CD14-positive monocyte (primary cell): Measurements from ENCODE around the gene DOCK6. TPM values are rescaled to one million over a fixed set of nuclear protein-coding genes. Genes with fewer than 3 reads are reported as not detected.

Source experiments
- DNase-seq, 3 donors: peaks; one replicate each; pipeline ENCODE4 v3.0.0-alpha.2; 2011 to 2022
- H2AFZ ChIP-seq: 2 replicates; pipeline ENCODE4 v1.6.0; 2012; ENCODE audit warnings: mild to moderate bottlenecking, low read depth, low read length, inconsistent platforms; ENCODE audit not compliant: insufficient read depth, poor library complexity, severe bottlenecking
- H3K27ac ChIP-seq, 2 donors: 1 replicate in 1 of 2; 2 replicates in 1 of 2; pipeline ENCODE4 v1.5.1; 2012 to 2013; ENCODE audit warnings: low read length in 2 of 2, control low read depth in 1 of 2, inconsistent platforms in 1 of 2, low read depth in 1 of 2, mild to moderate bottlenecking in 1 of 2
- H3K27me3 ChIP-seq, 2 donors: one replicate each; pipeline versions ENCODE4 v1.6.0 to v1.6.1; 2011 to 2013; ENCODE audit warnings: low read length in 2 of 2; ENCODE audit not compliant: control insufficient read depth in 2 of 2, insufficient read depth in 2 of 2
- H3K36me3 ChIP-seq, 2 donors: replicated peaks in 1 of 2; 1 replicate in 1 of 2; 2 replicates in 1 of 2; pipeline versions ENCODE4 v1.5.1 to v1.6.1; 2012 to 2013; ENCODE audit warnings: low read length in 2 of 2, control low read depth in 1 of 2, inconsistent platforms in 1 of 2, mild to moderate bottlenecking in 1 of 2; ENCODE audit not compliant: insufficient read depth in 2 of 2, control insufficient read depth in 1 of 2
- H3K4me1 ChIP-seq, 2 donors: 1 replicate in 1 of 2; 2 replicates in 1 of 2; pipeline versions ENCODE4 v1.5.1 to v1.6.1; 2012 to 2013; ENCODE audit warnings: low read length in 2 of 2, control low read depth in 1 of 2, inconsistent platforms in 1 of 2, mild to moderate bottlenecking in 1 of 2, moderate library complexity in 1 of 2; ENCODE audit not compliant: insufficient read depth in 2 of 2, control insufficient read depth in 1 of 2
- H3K4me2 ChIP-seq: replicated peaks from 2 replicates; pipeline ENCODE3; 2012; ENCODE audit warnings: low read length, moderate library complexity, mild to moderate bottlenecking; ENCODE audit not compliant: poor library complexity, severe bottlenecking; ENCODE audit errors: extremely low read depth
- H3K4me3 ChIP-seq, 3 experiments: fragments of 200-600 bp in 1 of 3; sonication (generic) in 1 of 3; replicated peaks in 1 of 3; 1 replicate in 2 of 3; 2 replicates in 1 of 3; pipeline ENCODE4 v1.5.1; 2011 to 2013; ENCODE audit warnings: low read length in 3 of 3, mild to moderate bottlenecking in 3 of 3, control low read depth in 2 of 3, low read depth in 2 of 3, inconsistent platforms in 1 of 3, moderate library complexity in 1 of 3
- H3K79me2 ChIP-seq: 2 replicates; pipeline ENCODE4 v1.6.0; 2012; ENCODE audit warnings: mild to moderate bottlenecking, control low read depth, inconsistent platforms, low read length, moderate library complexity; ENCODE audit not compliant: insufficient read depth
- H3K9ac ChIP-seq: 2 replicates; pipeline ENCODE4 v1.6.0; 2017; ENCODE audit warnings: low read length, mild to moderate bottlenecking; ENCODE audit not compliant: insufficient read depth, poor library complexity, severe bottlenecking
- H3K9me3 ChIP-seq, 2 donors: replicated peaks in 1 of 2; 1 replicate in 1 of 2; 2 replicates in 1 of 2; pipeline versions ENCODE4 v1.5.1 to v1.6.1; 2012 to 2013; ENCODE audit warnings: low read length in 2 of 2, control low read depth in 1 of 2; ENCODE audit not compliant: control insufficient read depth in 1 of 2, insufficient read depth in 1 of 2
- H4K20me1 ChIP-seq: 2 replicates; pipeline ENCODE4 v1.6.0; 2012; ENCODE audit warnings: mild to moderate bottlenecking, low read length, control low read depth, moderate library complexity; ENCODE audit not compliant: insufficient read depth
- H3K27ac Mint-ChIP-seq, 7 donors: one replicate each; pipeline ENCODE4 v1.8.0; 2020; ENCODE audit warnings: mild to moderate bottlenecking in 7 of 7, mixed read lengths in 7 of 7, moderate library complexity in 6 of 7, inconsistent platforms in 2 of 7
- H3K27me3 Mint-ChIP-seq, 3 donors: one replicate each; pipeline ENCODE4 v1.8.0; 2021 to 2022; ENCODE audit warnings: low read depth in 3 of 3, mild to moderate bottlenecking in 3 of 3, mixed read lengths in 3 of 3, moderate library complexity in 3 of 3, inconsistent platforms in 1 of 3
- H3K36me3 Mint-ChIP-seq, 2 donors: one replicate each; pipeline ENCODE4 v1.8.0; 2020; ENCODE audit warnings: mixed read lengths in 2 of 2, inconsistent platforms in 1 of 2, mild to moderate bottlenecking in 1 of 2
- H3K4me1 Mint-ChIP-seq: one replicate; pipeline ENCODE4 v1.8.0; 2020; ENCODE audit warnings: mild to moderate bottlenecking, mixed read lengths
- H3K4me3 Mint-ChIP-seq, 2 donors: one replicate each; pipeline ENCODE4 v1.8.0; 2020; ENCODE audit warnings: mild to moderate bottlenecking in 2 of 2, mixed read lengths in 2 of 2, moderate library complexity in 1 of 2
- H3K9me3 Mint-ChIP-seq, 7 donors: one replicate each; pipeline ENCODE4 v1.8.0; 2020 to 2022; ENCODE audit warnings: mixed read lengths in 7 of 7, mild to moderate bottlenecking in 6 of 7, moderate library complexity in 6 of 7, inconsistent platforms in 2 of 7
- CTCF ChIP-seq: fragments of 200-600 bp; IDR thresholded peaks from one replicate; pipeline ENCODE4 v1.8.0; 2022; ENCODE audit warnings: antibody characterized with exemption, mild to moderate bottlenecking
- WGBS: methylation state at CpG from one replicate; pipeline ENCODE4 v1.1.5; 2013; ENCODE audit warnings: missing lambda C conversion rate; ENCODE audit not compliant: insufficient coverage; 5-methylcytosine and 5-hydroxymethylcytosine counted together
- intact Hi-C, 2 donors: fragments of 100-400 bp; cut with micrococcal nuclease; formaldehyde crosslinking; loops; one replicate each; pipeline versions ENCODE4 v1.15.0 to v1.15.1; 2023
- polyA plus RNA-seq, 3 donors: library from polyadenylated mRNA; depleted of rRNA in 1 of 3; unstranded in 2 of 3; stranded (reverse) in 1 of 3; fragments of 300-500 nt in 2 of 3; fragments of >200 nt in 1 of 3; fragmentation: Illumina TruSeq in 2 of 3; gene quantifications; 1 replicate in 2 of 3; 2 replicates in 1 of 3; pipeline ENCODE4 v1.2.3, GENCODE V29; 2012 to 2021

Gene DOCK6
- polyA plus RNA-seq, 3 donors = 0.03 to 0.93 (median 0.18) TPM

- peak; percentile 60 to 71 (median 67) for DNase-seq
- H3K4me3 ChIP-seq = peak within 1 kb of the TSS; percentile 48 to 76 (median 61)
- no peaks in the 10 kb centered on the region for H3K9me3 ChIP-seq
- peaks cover 0 to 5% of the 10 kb centered on the region in 2 donors for H3K27me3 ChIP-seq
- no peaks in the 10 kb centered on the region for H3K79me2 ChIP-seq
- H3K4me1 ChIP-seq = peaks cover 22 to 31% of the 10 kb centered on the region in 2 donors
- H3K27ac Mint-ChIP-seq = peak within 1 kb of the TSS in 3 of 7 donors; percentile 70 to 81 (median 78)
- no peaks in the 10 kb centered on the region for H3K36me3 ChIP-seq
- peak within 1 kb of the TSS; percentile 76 to 87 for H3K4me3 Mint-ChIP-seq
- peaks cover 0 to 2% (median 0%) of the 10 kb centered on the region in 7 donors for H3K9me3 Mint-ChIP-seq
- H3K27ac ChIP-seq = peak within 1 kb of the TSS in 1 of 2 donors; percentile 48
- H3K36me3 Mint-ChIP-seq = peaks cover 0 to 3% of the 10 kb centered on the region in 2 donors
- H3K9ac ChIP-seq = peak within 1 kb of the TSS; percentile 47
- peak within 1 kb of the TSS; percentile 95 for H3K4me2 ChIP-seq
- H2AFZ ChIP-seq = peak within 1 kb of the TSS; percentile 83
- H4K20me1 ChIP-seq = no peaks in the 10 kb centered on the region
- H3K4me1 Mint-ChIP-seq = peaks cover 22% of the 10 kb centered on the region
- WGBS = 2% methylated on average over 55 of the region's 78 CpGs
- intact Hi-C loops = loop anchor here in 1 of 2 donors (5.0 kb wide), 1 partner anchor 40 kb away; the partner anchor contains the start of gene SPC24
- peaks cover 0 to 17% (median 8%) of the 10 kb centered on the region in 3 donors for H3K27me3 Mint-ChIP-seq
- TF ChIP-seq CTCF = no peak
Measured at GRCh38 chr19:11197291-11198174, 64.8 kb downstream of the DOCK6 start, which contains the start of gene KANK2. KANK2 (minus strand) TSS chr19:11197545; CDS start chr19:11194511, 3,034 bp downstream.
